HCT116 (cell line): Measurements from ENCODE around the gene TAPBPL.

ENCODE experiments used
- EZH2 ChIP-seq: fragments of 200-600 bp; sonication (generic); IDR thresholded peaks from 2 replicates; pipeline ENCODE4 v1.6.1; 2017; ENCODE audit warnings: antibody characterized with exemption, mixed run types
- EZH2phosphoT487 ChIP-seq: fragments of 200-600 bp; IDR thresholded peaks from 2 replicates; pipeline ENCODE4 v1.6.1; 2018; ENCODE audit warnings: antibody characterized with exemption, borderline replicate concordance
- POLR2A ChIP-seq: IDR thresholded peaks from 2 replicates; pipeline ENCODE4 v1.7.0; 2011; ENCODE audit warnings: borderline replicate concordance; ENCODE audit not compliant: insufficient read depth, insufficient read length; ENCODE audit errors: extremely low read depth
- POLR2AphosphoS5 ChIP-seq: IDR thresholded peaks from 2 replicates; pipeline ENCODE4 v1.6.1; 2011; ENCODE audit warnings: mild to moderate bottlenecking, low read depth, low read length, moderate library complexity
- REST ChIP-seq: IDR thresholded peaks from 2 replicates; pipeline ENCODE4 v1.6.1; 2012; ENCODE audit warnings: low read depth
- SIN3A ChIP-seq: IDR thresholded peaks from 2 replicates; pipeline ENCODE4 v1.6.1; 2012; ENCODE audit warnings: low read depth
- SRF ChIP-seq: IDR thresholded peaks from 2 replicates; pipeline ENCODE4 v1.6.1; 2012; ENCODE audit warnings: low read depth
- YY1 ChIP-seq: IDR thresholded peaks from 2 replicates; pipeline ENCODE4 v1.6.1; 2011; ENCODE audit warnings: low read length, low read depth, moderate library complexity, mild to moderate bottlenecking; ENCODE audit not compliant: insufficient replicate concordance; ENCODE audit errors: extremely low read depth
- ZNF274 ChIP-seq: fragments of 200-500 bp; sonication (Bioruptor generic); IDR thresholded peaks from 2 replicates; pipeline ENCODE4 v1.6.1; 2014; ENCODE audit warnings: mild to moderate bottlenecking, low read depth, low read length, inconsistent platforms
- TF ChIP-seq, protein P1 (sequence below), 3 experiments: fragments of 200-600 bp in 1 of 3; sonication (generic) in 1 of 3; IDR thresholded peaks in 2 of 3; conservative IDR thresholded peaks in 1 of 3; 2 replicates each; pipeline ENCODE4 v1.5.1; 2012 to 2017; ENCODE audit warnings: low read depth in 2 of 3, low read length in 2 of 3, antibody characterized with exemption in 1 of 3, borderline replicate concordance in 1 of 3, control low read depth in 1 of 3, mild to moderate bottlenecking in 1 of 3, mixed read lengths in 1 of 3, mixed run types in 1 of 3, moderate library complexity in 1 of 3; ENCODE audit not compliant: insufficient read depth in 1 of 3
- TF ChIP-seq, protein P2 (sequence below): IDR thresholded peaks from 2 replicates; pipeline ENCODE4 v1.6.1; 2012

DNA sequence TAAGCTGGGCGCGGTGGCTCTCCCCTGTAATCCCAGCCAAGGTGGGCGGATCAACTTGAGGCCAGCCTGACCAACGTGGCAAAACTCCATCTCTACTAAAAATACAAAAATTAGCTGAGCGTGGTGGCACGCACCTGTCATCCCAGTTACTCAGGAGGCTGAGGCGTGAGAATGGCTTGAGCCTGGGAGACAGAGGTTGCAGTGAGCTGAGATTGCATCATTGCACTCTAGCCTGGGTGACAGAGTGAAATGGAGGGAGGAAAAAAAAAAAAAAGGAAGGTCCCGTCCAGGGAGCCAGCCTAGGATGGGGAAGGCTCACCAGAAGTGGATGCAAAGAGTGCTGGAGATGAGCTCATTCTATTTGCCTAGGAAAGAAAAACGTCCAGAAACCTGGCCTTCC lies 9.0 kb upstream of the TAPBPL start:
- TF ChIP-seq, protein P1, sequence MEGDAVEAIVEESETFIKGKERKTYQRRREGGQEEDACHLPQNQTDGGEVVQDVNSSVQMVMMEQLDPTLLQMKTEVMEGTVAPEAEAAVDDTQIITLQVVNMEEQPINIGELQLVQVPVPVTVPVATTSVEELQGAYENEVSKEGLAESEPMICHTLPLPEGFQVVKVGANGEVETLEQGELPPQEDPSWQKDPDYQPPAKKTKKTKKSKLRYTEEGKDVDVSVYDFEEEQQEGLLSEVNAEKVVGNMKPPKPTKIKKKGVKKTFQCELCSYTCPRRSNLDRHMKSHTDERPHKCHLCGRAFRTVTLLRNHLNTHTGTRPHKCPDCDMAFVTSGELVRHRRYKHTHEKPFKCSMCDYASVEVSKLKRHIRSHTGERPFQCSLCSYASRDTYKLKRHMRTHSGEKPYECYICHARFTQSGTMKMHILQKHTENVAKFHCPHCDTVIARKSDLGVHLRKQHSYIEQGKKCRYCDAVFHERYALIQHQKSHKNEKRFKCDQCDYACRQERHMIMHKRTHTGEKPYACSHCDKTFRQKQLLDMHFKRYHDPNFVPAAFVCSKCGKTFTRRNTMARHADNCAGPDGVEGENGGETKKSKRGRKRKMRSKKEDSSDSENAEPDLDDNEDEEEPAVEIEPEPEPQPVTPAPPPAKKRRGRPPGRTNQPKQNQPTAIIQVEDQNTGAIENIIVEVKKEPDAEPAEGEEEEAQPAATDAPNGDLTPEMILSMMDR (IDR thresholded peaks at IDR 0.05 in 2 of 3, conservative IDR thresholded peaks at IDR 0.05 in 1 of 3; ENCODE audit: borderline replicate concordance in 1 of 3, insufficient read depth in 1 of 3, low read depth in 2 of 3, low read length in 2 of 3), result no peak
- no peak for TF ChIP-seq ZNF274
- no peak for TF ChIP-seq POLR2AphosphoS5
- no peak for TF ChIP-seq EZH2phosphoT487
- TF ChIP-seq, protein P2, sequence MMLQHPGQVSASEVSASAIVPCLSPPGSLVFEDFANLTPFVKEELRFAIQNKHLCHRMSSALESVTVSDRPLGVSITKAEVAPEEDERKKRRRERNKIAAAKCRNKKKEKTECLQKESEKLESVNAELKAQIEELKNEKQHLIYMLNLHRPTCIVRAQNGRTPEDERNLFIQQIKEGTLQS, result no peak
- no peak for TF ChIP-seq YY1
- no peak for TF ChIP-seq EZH2
- TF ChIP-seq POLR2A, result no peak
- no peak for TF ChIP-seq SRF
- no peak for TF ChIP-seq SIN3A
- TF ChIP-seq REST, result no peak
